Peyer's patch (tissue), 4 donors: ENCODE data around the gene RAB11FIP4. TPM values are rescaled to one million over a fixed set of nuclear protein-coding genes. Genes with fewer than 3 reads are reported as not detected.

ENCODE experiments used
- DNase-seq, 3 donors: peaks; one replicate each; pipeline ENCODE4 v3.0.0-alpha.2; 2017 to 2019
- H3K27ac ChIP-seq, 4 donors: fragments of 200-600 bp; sonication (generic); one replicate each; pipeline ENCODE4 v1.5.1; 2016 to 2019
- H3K27me3 ChIP-seq, 2 donors: fragments of 200-600 bp; sonication (generic); one replicate each; pipeline ENCODE4 v1.5.1; 2019
- H3K36me3 ChIP-seq, 3 donors: fragments of 200-600 bp; sonication (generic); one replicate each; pipeline ENCODE4 v1.5.1; 2016 to 2019
- H3K4me1 ChIP-seq, 4 donors: fragments of 200-600 bp; sonication (generic); one replicate each; pipeline ENCODE4 v1.5.1; 2016 to 2019
- H3K4me3 ChIP-seq, 4 donors: fragments of 200-600 bp; sonication (generic); 1 replicate in 3 of 4; 2 replicates in 1 of 4; pipeline ENCODE4 v1.5.1; 2016 to 2019; ENCODE audit warnings: mild to moderate bottlenecking in 1 of 4
- H3K9me3 ChIP-seq, 4 donors: fragments of 200-600 bp; sonication (generic); one replicate each; pipeline ENCODE4 v1.5.1; 2016 to 2019; ENCODE audit warnings: mild to moderate bottlenecking in 1 of 4
- POLR2A ChIP-seq, 2 donors: fragments of 450-650 bp; IDR thresholded peaks; one replicate each; pipeline ENCODE4 v1.5.1; 2017; ENCODE audit warnings: antibody characterized with exemption in 2 of 2, mild to moderate bottlenecking in 2 of 2, moderate library complexity in 2 of 2
- total RNA-seq, 4 donors: library from RNA; depleted of rRNA; stranded (reverse); fragments of >200 nt; gene quantifications; one replicate each; pipeline ENCODE4 v1.1.0, GENCODE V29; 2016
- TF ChIP-seq, protein P1 (sequence below), 6 experiments: fragments of 450-650 bp in 4 of 6; fragments of 200-600 bp in 2 of 6; sonication (generic) in 1 of 6; IDR thresholded peaks; one replicate each; pipeline ENCODE4 v1.5.1; 2017 to 2019; ENCODE audit warnings: antibody characterized with exemption in 6 of 6, mild to moderate bottlenecking in 3 of 6, moderate library complexity in 1 of 6

The RAB11FIP4 gene
- total RNA-seq, 4 donors from 2014 or later = 52.8 to 69.3 (median 64.9) TPM

DNA sequence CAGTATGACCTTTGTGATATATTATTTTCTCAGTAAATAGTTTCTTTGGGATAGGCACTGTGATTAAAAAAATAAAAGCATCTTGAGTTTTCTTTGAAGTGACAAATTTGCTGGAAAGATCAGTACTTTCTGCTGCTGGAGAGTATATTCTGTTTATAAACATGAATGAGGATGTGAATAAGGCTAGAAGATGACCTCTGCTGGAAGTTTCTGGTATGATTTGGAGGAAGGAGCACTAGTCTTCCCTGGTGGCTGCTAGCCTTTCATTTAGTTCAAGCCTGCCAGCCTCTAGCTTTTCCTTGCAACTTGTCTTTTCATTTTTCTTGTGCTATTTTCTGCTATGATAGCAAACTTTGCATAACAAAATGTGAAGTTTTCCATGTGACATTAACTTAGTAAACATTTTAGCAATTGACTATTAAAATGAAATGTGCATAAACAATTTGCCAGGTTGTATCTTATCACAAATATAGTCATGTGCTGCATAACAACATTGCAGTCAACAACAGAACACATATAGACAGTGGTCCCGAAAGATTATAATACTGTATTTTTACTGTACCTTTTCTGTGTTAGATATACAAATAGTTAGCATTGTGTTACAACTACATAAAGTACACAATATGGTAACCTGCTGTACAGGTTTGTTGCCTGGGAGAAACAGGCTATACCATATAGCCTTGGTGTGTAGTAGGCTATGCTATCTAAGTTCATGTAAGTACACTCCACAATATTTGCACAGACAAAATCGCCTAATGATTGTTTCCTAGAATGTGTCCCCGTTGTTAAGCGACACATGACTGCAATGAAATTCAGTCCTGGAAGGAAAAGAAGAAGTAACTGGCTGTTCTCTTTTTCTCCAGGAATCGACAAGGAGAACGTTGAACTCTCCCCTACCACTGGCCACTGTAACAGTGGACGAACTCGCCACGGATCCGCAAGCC, 18.1 kb upstream of the RAB11FIP4 start:
- Histone ChIP-seq H3K27ac (no peak overlapping the region), H3K4me1 (peaks cover 0 to 10% (median 0%) of the 10 kb centered on the region in 4 donors), H3K4me3 (no peak overlapping the region), H3K36me3 (peaks cover 0 to 12% (median 0%) of the 10 kb centered on the region in 3 donors), H3K27me3 (no peaks in the 10 kb centered on the region), H3K9me3 (no peaks in the 10 kb centered on the region)
- no peak for DNase-seq
- TF ChIP-seq, protein P1, sequence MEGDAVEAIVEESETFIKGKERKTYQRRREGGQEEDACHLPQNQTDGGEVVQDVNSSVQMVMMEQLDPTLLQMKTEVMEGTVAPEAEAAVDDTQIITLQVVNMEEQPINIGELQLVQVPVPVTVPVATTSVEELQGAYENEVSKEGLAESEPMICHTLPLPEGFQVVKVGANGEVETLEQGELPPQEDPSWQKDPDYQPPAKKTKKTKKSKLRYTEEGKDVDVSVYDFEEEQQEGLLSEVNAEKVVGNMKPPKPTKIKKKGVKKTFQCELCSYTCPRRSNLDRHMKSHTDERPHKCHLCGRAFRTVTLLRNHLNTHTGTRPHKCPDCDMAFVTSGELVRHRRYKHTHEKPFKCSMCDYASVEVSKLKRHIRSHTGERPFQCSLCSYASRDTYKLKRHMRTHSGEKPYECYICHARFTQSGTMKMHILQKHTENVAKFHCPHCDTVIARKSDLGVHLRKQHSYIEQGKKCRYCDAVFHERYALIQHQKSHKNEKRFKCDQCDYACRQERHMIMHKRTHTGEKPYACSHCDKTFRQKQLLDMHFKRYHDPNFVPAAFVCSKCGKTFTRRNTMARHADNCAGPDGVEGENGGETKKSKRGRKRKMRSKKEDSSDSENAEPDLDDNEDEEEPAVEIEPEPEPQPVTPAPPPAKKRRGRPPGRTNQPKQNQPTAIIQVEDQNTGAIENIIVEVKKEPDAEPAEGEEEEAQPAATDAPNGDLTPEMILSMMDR (IDR thresholded peaks at IDR 0.05) = peak; percentile 1 to 68 (median 66)
- no peak for TF ChIP-seq POLR2A (IDR thresholded peaks at IDR 0.05)

DNA sequence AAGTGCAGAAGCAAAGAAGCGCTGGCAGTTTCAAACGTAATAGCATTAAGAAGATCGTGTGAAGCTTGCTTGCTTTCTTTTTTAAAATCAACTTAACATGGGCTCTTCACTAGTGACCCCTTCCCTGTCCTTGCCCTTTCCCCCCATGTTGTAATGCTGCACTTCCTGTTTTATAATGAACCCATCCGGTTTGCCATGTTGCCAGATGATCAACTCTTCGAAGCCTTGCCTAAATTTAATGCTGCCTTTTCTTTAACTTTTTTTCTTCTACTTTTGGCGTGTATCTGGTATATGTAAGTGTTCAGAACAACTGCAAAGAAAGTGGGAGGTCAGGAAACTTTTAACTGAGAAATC, 17.4 kb upstream of the RAB11FIP4 start:
- H3K4me1 ChIP-seq = peaks cover 0 to 10% (median 0%) of the 10 kb centered on the region in 4 donors
- H3K27ac ChIP-seq = no peak overlapping the region
- no peak for DNase-seq
- H3K9me3 ChIP-seq = no peaks in the 10 kb centered on the region
- H3K4me3 ChIP-seq = no peak overlapping the region
- peaks cover 0 to 18% (median 0%) of the 10 kb centered on the region in 3 donors for H3K36me3 ChIP-seq
- H3K27me3 ChIP-seq = no peaks in the 10 kb centered on the region
- TF ChIP-seq, protein P1 (IDR thresholded peaks at IDR 0.05) = no peak
- TF ChIP-seq POLR2A (IDR thresholded peaks at IDR 0.05) = no peak

DNA sequence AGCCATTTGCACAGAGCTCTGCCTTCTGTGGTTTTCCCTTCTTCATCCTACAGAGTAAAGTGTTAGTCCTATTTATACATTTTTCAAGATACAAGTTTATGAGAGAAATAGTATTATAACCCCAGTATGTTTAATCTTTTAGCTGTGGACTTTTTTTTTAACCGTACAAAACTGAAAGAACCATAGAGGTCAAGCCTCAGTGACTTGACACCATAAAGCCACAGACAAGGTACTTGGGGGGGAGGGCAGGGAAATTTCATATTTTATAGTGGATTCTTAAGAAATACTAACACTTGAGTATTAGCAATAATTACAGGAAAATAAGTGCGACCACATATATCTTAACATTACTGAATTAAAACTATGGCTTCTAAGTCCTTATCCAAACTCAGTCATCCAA, 17.0 kb upstream of the RAB11FIP4 start:
- TF ChIP-seq, protein P1 (IDR thresholded peaks at IDR 0.05) = no peak
- TF ChIP-seq POLR2A (IDR thresholded peaks at IDR 0.05) = no peak
- no peak overlapping the region for H3K4me3 ChIP-seq
- no peak for DNase-seq
- H3K9me3 ChIP-seq = no peaks in the 10 kb centered on the region
- H3K4me1 ChIP-seq = peaks cover 0 to 10% (median 0%) of the 10 kb centered on the region in 4 donors
- peaks cover 0 to 19% (median 0%) of the 10 kb centered on the region in 3 donors for H3K36me3 ChIP-seq
- no peaks in the 10 kb centered on the region for H3K27me3 ChIP-seq
- H3K27ac ChIP-seq = no peak overlapping the region

DNA sequence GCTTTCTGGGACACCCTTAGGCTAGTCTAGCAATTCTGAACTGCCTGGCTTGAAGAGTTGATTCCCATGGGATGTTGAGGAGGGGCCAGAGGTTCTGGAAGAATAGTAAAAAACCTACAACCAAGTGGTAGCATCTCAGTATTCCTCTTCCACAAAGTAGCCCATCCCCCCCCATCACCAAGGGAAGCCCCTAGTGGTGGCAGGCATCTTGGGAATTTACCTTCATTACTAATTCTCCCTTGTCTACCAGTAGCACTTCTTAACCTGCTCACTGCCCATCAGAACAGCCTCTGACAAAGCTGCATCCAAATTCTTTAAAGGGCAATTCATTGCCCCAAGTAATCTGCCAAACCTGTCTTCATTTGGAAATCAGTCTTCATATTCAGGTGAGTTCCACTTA, 12.8 kb upstream of the RAB11FIP4 start:
- H3K4me3 ChIP-seq = no peak overlapping the region
- no peaks in the 10 kb centered on the region for H3K4me1 ChIP-seq
- DNase-seq = no peak
- no peaks in the 10 kb centered on the region for H3K27me3 ChIP-seq
- no peak overlapping the region for H3K27ac ChIP-seq
- H3K9me3 ChIP-seq = no peaks in the 10 kb centered on the region
- peaks cover 0 to 17% (median 0%) of the 10 kb centered on the region in 3 donors for H3K36me3 ChIP-seq
- TF ChIP-seq, protein P1 (IDR thresholded peaks at IDR 0.05) = no peak
- no peak for TF ChIP-seq POLR2A (IDR thresholded peaks at IDR 0.05)

DNA sequence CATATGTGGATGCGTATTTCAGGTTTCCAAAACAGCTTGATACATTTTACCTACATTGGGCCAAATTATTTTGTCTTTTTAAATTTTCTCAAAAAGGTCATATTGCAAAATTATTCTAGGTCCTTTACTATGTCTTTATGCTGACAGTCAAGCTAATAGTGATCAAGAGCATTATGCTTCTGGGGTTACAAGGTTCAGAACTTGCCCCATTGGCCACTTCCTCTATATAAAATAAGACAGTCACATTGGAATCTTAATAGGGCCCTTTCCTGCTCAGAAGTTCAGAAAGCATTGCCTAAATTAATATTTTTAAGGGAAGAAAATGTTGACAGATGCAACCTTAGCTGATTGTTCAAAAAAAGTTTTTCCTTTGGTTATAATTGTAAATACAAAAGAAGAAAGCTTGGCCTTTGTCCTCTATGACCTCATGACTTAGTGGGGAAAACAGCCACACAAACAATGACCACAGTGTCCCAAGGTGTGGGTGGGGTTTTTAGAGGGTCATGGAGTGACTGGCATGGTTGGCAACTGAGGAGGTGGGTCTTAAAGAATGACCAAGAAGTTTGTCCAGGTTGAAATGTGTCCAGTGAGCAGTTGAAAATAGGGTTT, 11.8 kb upstream of the RAB11FIP4 start:
- H3K27me3 ChIP-seq = no peaks in the 10 kb centered on the region
- no peak for DNase-seq
- no peaks in the 10 kb centered on the region for H3K9me3 ChIP-seq
- TF ChIP-seq, protein P1 (IDR thresholded peaks at IDR 0.05) = no peak
- TF ChIP-seq POLR2A (IDR thresholded peaks at IDR 0.05) = no peak
- peaks cover 0 to 7% (median 0%) of the 10 kb centered on the region in 3 donors for H3K36me3 ChIP-seq
- no peaks in the 10 kb centered on the region for H3K4me1 ChIP-seq
- no peak overlapping the region for H3K27ac ChIP-seq
- H3K4me3 ChIP-seq = no peak overlapping the region
